A172 (cell line): ENCODE results near the gene KIAA1958. TPM values are rescaled to one million over a fixed set of nuclear protein-coding genes. Genes with fewer than 3 reads are reported as not detected.
"Not testable (repeated sequence)": the region's sequence is repeated elsewhere in the genome, so short reads cannot be mapped to it uniquely, and the experiment has no call there.

Source experiments
- DNase-seq: peaks from one replicate; pipeline ENCODE4 v3.0.0-alpha.2; 2015; ENCODE audit warnings: low spot score
- total RNA-seq: library from RNA; depleted of rRNA; stranded (reverse); fragments of >200 nt; shearing (Covaris generic); gene quantifications from 2 replicates; pipeline ENCODE4 v1.2.3, GENCODE V29; 2014

The KIAA1958 gene
- total RNA-seq, 1 experiment from 2014 or later, result 1.2 TPM

- DNase-seq, result no peak
These were observed 173.3 kb downstream of the KIAA1958 start for GRCh38 chr9:112659906-112660305.

GRCh38 chr9:112663681-112664080 is 177.1 kb downstream of the KIAA1958 start:
- no peak for DNase-seq

- no peak for DNase-seq
These were observed 177.9 kb downstream of the KIAA1958 start for GRCh38 chr9:112664531-112664930.

GRCh38 chr9:112665347-112665746 is 178.7 kb downstream of the KIAA1958 start:
- no peak for DNase-seq

GRCh38 chr9:112669326-112669725 is 182.7 kb downstream of the KIAA1958 start:
- no peak for DNase-seq

- no peak for DNase-seq
These were observed 184.5 kb downstream of the KIAA1958 start for GRCh38 chr9:112670991-112671625.

GRCh38 chr9:112673221-112673620 is 186.6 kb downstream of the KIAA1958 start:
- not testable (repeated sequence) for DNase-seq

- DNase-seq, result no peak
These were observed 190.4 kb downstream of the KIAA1958 start for GRCh38 chr9:112677040-112677439.

- no peak for DNase-seq
These were observed 194.2 kb downstream of the KIAA1958 start for GRCh38 chr9:112680731-112681402.

- DNase-seq, result no peak
These were observed 202.6 kb downstream of the KIAA1958 start for GRCh38 chr9:112689161-112689740.

GRCh38 chr9:112694706-112695555 is 208.3 kb downstream of the KIAA1958 start:
- DNase-seq, result no peak

GRCh38 chr9:112696461-112696860 is 209.8 kb downstream of the KIAA1958 start:
- no peak for DNase-seq

- no peak for DNase-seq
These were observed 212.6 kb downstream of the KIAA1958 start for GRCh38 chr9:112699230-112699629.

- no peak for DNase-seq
These were observed 213.5 kb downstream of the KIAA1958 start for GRCh38 chr9:112700085-112700484.

- no peak for DNase-seq
These were observed 216.7 kb downstream of the KIAA1958 start for GRCh38 chr9:112703304-112703703.

- no peak for DNase-seq
These were observed 219.3 kb downstream of the KIAA1958 start for GRCh38 chr9:112705768-112706427.

- DNase-seq, result no peak
These were observed 224.5 kb downstream of the KIAA1958 start for GRCh38 chr9:112711050-112711689.

GRCh38 chr9:112712678-112713077 is 226.1 kb downstream of the KIAA1958 start:
- DNase-seq, result no peak

- DNase-seq, result peak; percentile 90
These were observed 231.2 kb downstream of the KIAA1958 start, which contains the start of gene INIP for GRCh38 chr9:112717661-112718331. INIP (minus strand) TSS chr9:112718117; CDS start chr9:112716485, 1,632 bp downstream.
